GM18909 (cell line): ENCODE measurements around the gene OVCA2.

ENCODE experiments used
- ATAC-seq: cut with Tn5 transposase; IDR thresholded peaks from one replicate; pipeline ENCODE4 v1.9.1; 2021; ENCODE audit warnings: mild to moderate bottlenecking; ENCODE audit not compliant: unreplicated experiment, poor library complexity

Gene OVCA2

DNA sequence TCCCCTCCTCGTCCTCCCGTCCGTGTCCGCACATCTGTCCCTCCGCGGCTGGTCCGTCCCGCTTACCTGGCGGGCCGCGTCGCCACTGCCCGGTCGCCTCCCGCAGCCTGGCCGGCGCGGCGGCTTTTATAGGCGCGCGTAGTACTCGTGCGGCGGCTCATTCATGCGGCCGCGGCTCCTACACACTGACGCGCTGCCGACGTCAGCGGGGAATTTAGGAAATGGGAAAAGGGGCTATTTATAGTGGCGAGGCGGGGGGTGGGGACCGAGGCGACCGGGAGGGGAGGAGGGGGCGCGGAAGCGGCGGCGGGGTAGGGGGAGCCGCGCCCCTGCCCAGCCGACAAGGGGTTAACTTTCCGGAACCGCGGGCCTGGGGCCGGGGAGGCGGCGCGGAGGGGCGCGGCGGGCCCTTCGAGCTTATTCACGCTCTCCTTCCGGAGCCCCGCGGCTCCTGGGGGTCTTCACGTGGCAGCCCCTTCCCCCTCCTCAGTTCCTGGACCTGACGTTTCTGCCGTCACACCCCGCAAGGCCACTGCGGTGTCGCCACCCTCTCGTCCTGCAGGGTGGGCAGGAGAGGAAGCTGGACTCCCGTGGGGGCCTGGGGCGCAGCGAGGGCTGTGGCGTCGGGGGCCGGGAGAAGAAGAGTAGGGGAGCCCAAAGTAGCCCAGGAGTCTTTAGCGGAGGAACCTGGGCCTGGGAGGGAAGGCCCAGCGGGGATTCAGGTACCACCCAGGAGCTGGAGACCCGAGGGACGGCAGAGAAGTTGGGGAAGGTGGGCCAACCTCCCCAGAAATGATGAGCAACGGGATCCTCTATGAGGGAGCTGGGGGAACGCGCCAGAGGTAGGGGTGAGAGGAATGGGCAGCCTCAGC is 9.5 kb downstream of the OVCA2 start:
- no peak for ATAC-seq

DNA sequence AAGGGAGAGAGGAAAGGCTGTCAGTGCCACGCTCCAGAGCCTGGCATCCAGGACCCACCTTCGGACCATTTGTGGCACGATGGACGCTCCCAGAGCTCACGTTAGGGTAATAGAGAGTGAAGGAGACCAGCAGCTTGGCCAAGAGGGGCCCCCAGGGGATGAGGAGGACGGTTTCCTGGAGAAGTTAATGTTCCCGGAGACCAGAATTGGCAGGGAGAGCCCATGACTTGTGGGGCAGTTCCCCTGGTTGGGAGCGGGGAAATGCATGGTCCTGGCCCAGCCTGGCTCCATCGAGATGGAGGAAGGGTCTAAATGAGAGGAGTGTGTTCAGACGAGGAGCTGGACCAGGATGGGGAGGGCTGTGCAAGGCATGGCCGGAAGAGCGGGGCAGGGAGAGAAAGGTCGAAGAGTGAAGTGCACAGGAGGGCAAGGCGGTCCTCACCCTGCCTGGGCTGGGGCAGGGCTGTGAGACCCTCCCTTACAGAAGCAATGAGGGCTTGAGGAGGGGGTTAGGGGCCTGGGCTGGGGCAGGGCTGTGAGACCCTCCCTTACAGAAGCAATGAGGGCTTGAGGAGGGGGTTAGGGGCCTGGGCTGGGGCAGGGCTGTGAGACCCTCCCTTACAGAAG is 10.2 kb downstream of the OVCA2 start:
- no peak for ATAC-seq

DNA sequence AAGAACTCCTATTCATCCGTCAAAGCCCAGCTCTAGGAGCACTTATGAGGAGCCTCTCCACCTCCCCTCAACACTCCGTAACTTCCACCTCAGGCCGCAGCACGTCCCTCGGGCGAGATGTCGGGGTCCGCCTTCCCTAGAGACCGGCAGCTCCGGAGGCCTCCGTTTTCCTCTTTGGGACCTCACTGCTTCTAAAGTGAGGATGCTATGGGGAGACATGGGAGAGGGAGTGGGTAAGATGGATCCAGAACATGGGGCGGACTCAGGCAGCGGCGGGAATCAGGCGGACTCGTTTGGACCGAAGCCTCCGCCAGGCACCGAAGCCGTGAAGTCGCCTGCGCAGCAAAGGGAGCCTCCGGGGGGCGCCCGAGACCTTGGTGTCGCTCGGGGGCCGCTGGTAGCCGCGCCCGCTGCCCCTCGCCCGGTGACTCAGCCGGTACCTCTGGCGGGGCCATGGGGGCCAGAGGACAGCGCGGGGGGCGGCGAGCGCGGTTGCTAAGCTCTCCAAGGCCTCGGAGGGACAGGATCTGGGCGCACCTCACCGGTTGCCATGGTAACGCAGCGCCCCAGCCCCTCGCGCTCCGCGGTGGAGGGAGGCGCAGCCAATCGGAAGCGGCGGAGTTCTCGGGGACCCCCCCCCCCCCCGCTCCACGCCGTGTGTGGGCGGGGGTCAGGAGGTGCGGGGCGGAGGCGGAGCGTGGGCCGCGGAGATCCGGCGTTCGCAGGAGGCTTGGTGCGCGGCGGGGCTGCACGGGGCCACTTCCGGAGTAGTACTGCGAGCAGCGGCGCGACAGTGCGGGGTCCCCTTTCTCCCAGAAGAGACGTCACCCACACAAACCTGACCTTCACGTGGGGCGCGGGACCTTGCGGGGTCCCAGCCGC is 11.8 kb downstream of the OVCA2 start:
- ATAC-seq = no peak

GRCh38 chr17:2054262-2054511 is 12.4 kb downstream of the OVCA2 start:
- no peak for ATAC-seq

DNA sequence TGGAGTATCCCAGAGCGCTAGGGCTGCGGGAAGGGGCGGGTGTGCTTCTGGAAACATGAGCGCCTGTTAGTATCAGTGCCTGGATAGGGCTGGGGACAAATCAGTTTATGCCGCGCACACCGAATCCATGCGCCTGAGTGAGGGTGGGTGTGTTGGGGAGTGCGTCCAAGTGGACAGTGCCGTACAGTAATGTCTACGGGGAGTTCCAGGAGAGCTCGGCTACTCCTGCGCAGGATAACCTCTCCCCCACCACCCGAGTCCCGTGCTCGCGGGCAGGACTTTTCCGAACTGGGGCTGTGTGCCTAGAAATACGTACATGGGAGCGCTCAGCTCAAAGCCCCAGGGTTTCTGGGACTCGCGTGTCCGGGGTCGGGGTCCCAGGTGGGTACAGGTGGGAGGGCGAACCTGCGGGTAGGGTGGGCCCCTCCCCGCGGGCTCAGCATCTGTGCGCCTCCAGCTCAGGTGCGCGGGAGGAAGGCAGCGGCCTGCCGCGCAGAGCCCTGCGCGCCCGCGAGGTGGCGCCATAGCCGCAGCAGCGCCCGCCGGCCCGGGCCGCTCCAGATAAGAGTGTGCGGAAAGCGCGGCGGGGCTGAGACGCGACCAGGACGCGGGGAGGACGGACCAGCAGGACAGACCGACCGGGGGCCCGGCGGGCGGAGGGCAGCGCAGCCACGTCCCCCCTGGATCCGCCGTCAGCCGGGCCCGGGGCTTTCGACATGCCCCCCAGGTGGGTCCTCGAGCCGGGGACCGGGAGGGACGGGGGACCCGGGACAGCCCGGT is 12.9 kb downstream of the OVCA2 start, which contains the start of gene HIC1:
Gene HIC1 (plus strand): TSS at position 592 of the 780 bp plus-strand sequence. CDS start 1,588 bp downstream, outside the sequence.
- peak; percentile 38 for ATAC-seq

GRCh38 chr17:2055292-2056205 is 13.7 kb downstream of the OVCA2 start:
- no peak for ATAC-seq

DNA sequence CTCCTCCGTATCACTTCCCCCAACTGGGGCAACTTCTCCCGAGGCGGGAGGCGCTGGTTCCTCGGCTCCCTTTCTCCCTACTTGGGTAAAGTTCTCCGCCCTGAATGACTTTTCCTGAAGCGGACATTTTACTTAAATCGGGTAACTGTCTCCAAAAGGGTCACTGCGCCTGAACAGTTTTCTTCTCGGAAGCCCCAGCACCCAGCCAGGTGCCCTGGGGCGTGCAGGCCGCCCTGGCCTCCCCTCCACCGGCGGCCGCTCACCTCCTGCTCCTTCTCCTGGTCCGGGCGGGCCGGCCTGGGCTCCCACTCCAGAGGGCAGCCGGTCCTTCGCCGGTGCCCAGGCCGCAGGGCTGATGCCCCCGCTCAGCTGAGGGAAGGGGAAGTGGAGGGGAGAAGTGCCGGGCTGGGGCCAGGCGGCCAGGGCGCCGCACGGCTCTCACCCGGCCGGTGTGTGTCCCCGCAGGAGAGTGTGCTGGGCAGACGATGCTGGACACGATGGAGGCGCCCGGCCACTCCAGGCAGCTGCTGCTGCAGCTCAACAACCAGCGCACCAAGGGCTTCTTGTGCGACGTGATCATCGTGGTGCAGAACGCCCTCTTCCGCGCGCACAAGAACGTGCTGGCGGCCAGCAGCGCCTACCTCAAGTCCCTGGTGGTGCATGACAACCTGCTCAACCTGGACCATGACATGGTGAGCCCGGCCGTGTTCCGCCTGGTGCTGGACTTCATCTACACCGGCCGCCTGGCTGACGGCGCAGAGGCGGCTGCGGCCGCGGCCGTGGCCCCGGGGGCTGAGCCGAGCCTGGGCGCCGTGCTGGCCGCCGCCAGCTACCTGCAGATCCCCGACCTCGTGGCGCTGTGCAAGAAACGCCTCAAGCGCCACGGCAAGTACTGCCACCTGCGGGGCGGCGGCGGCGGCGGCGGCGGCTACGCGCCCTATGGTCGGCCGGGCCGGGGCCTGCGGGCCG is 14.7 kb downstream of the OVCA2 start:
- ATAC-seq = no peak

GRCh38 chr17:2057175-2057759 is 15.4 kb downstream of the OVCA2 start:
- ATAC-seq = no peak

- ATAC-seq = no peak
These were observed 16.2 kb downstream of the OVCA2 start for GRCh38 chr17:2057760-2058585.

- no peak for ATAC-seq
These were observed 17.0 kb downstream of the OVCA2 start for GRCh38 chr17:2058586-2059546.

DNA sequence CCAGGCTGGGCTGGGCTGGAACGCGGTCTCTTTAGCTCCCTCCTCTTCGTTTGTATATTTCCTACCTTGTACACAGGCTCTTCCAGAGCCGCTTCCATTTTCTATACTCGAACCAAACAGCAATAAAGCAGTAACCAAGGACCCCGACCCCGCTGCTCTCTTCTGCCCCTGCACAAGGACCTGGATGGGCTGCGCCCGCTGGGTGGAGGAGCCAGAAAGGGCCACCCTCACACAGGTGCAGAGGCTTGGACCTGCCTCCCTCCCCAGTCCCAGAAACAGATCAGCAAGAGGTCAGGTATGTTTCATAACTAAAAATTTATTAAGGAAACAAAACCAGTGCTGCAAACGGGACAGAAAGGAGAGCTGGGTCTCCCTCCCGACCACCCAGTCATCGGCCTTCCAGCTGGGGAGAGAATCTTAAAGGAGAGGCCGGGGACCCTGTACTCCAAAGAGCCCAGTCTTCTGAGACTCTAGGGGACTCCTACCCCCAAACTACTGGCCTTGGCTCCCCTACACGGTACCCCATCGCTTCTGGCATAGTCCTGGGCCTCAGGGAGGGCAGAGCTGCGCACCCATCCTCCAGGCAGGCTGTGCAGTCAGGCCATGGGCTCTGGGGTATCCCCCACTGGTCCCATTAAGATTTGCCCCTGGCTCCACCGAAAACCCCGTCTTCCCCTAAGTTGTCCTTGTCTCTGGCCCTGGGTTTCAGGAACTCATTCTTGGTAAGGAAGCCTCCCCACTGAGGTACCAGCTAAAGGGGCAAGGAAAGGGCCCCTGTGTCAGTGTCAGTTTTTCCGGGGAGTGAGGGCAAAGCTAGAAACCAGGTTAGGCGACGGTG is 17.9 kb downstream of the OVCA2 start:
- ATAC-seq = no peak

DNA sequence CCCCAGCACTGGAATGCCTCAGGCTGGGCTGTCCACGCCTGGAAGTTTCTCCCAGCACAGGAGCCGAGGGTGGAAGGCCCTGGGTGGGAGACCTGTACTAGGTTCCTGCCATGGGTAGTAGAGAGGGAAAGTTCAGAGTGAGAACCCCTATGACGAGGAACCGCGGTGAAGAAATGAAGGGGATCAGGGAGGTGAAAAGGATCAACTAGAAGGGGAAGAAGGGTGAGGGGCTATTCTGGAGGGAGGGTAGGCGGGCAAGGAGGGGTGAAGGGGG is 18.5 kb downstream of the OVCA2 start:
- ATAC-seq = no peak

DNA sequence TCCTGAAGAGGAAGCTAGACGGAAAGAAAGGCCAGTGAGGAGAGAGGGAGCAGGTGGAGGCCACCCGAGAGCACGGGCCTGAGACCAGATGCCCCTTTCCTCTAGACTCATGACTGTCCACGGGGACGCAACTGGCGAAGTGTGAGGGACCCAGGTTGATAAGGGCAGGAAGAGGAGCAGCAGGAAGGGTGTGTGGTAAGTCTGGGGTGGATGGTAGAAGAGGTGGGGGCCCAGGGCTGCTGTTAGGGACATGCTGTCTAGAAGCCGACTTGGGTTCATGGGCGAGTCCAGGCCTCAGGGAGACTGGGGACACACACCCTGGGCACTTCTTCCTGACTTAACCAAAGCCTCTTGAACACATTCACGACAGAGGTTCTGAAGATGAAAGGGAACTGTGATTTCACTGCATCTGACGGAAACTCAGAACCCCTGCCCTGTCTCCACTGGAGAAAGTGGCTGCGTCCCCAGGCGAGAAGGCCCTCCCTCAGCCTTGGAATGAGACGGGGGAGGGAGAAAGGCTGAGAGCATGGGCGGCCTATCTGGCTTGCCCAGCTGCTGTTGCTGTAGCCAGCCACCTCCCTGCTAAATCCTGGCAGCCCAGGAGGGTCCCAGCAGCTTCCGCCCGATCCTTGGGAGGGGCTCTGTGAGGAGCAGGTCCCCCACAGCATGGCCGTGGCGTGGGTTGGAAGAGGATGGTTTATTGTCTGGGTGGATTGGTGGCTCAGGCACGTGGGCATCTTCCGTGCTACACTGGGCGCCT is 19.0 kb downstream of the OVCA2 start:
- no peak for ATAC-seq

- ATAC-seq = no peak
These were observed 19.7 kb downstream of the OVCA2 start for GRCh38 chr17:2061441-2061958.
